Measurements from ENCODE around the gene JAKMIP1.

JAKMIP1 gene

GRCh38 chr4:6114601-6115000 is 85.7 kb downstream of the JAKMIP1 start:
- no peak for DNase-seq

GRCh38 chr4:6114181-6114580 is 86.2 kb downstream of the JAKMIP1 start:
- no peak for DNase-seq

- no peak for DNase-seq
Measured at GRCh38 chr4:6113641-6114040, 86.7 kb downstream of the JAKMIP1 start.

DNA sequence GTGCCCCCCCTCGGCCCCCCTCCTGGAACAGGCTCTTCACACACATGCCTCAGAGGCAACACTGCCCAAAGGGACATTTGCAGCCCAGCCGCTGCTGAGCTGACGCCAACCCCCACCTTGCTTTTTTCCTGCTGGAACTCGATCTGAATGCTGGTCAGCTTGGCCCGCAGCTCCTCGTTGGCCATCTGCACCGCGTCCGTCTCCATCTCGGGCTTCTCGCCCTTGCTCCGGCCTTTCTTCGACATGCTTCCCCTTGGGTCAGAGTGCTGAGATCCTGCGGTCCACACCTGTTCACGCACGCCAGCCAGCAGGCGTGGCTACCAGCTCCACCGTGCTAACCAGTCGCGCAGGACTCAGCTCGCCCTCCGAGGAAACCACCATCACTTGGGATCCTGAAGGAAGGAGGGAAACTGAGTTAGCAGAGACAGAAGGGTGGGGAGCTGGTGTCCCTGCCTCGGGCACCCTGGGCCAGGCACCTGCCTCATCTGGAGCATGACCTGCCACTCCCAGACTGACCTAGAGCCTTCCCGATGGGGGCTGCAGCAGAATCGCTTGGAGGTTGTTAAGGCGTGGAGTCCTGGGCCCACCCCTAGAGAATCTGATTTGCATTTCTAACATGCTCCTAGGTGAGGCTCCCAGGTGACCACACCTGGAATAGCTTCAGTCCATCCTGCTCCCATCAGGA is 87.6 kb downstream of the JAKMIP1 start:
- no peak for DNase-seq

GRCh38 chr4:6111354-6111960 is 88.9 kb downstream of the JAKMIP1 start:
- DNase-seq: no peak

DNA sequence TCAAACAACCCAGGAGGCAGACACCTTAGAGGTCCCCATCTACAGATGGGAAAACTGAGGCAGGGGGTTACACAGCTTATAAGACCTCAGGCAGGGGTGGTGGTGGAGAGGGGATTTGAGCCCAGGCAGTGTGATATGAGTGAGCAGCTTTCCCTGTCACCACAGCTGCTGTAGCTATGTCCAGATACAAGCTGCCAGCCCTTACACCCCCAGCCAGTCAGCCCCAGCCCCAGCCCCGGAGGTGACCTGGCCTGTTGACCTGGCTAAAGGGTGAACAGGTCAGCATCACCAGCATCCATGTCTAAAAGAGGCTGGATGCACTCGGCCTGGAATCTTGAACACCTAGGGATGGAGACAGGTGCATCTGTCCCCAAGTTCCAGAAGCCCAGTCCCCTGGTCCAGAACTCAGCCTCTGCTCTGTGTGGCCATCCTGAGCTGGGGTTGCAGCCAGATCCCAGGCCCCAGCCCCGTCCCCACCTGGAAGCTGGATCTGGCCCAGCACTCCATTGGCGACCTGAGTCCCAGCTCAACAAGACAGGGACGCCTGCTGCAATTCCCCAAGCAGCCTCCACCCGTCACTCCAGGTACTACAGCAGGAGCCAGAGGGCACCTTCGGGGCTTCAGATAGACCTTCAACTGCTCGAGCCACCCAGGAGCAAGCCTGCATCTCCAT is 89.5 kb downstream of the JAKMIP1 start:
- no peak for DNase-seq

- no peak for DNase-seq
Measured at GRCh38 chr4:6109842-6110560, 90.3 kb downstream of the JAKMIP1 start.

DNA sequence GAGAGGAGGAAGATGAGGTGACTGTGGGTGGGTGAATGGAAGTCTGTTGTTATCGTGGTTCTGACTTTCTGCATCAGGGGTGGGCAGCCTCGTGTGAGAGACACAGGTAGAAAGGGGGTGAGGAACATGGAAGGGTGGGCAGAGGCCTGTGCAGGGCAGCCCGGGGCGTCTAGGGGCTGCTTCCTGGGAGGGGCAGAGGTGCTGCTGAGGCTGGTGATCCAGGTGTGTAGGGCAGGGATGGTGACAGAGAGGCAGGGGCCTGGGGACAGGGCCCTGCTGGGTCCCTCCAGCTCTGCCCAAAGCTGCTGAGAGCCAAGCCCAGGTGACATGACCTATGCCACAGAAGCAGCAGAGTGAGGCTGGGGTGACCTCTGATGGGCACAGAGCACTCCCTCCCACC is 92.5 kb downstream of the JAKMIP1 start:
- no peak for DNase-seq

- no peak for DNase-seq
Measured at GRCh38 chr4:6107114-6107791, 93.1 kb downstream of the JAKMIP1 start.

GRCh38 chr4:6106156-6106555 is 94.2 kb downstream of the JAKMIP1 start:
- DNase-seq: no peak

GRCh38 chr4:6105311-6105911 is 94.9 kb downstream of the JAKMIP1 start:
- no peak for DNase-seq

- no peak for DNase-seq
Measured at GRCh38 chr4:6104541-6105130, 95.7 kb downstream of the JAKMIP1 start.

DNA sequence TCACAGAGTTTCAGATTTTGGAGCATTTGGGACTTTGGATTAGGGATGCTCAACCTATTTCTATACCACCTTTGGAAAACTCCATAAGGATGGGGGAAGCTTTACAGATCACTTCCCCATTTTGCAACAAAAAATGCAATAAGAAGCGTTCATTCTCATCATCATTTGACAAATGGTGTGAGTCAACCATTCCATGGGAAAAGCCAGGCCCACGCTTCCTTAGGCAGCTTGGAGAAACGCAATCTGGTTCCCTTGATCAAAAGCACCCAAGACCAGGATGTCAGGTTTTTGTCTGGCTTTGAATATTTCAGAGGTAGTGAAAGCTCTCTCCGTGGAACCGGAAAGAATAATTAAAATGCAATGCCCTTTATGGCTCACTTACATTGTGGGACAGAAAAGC is 102.8 kb downstream of the JAKMIP1 start:
- no peak for DNase-seq

GRCh38 chr4:6095897-6096296 is 104.5 kb downstream of the JAKMIP1 start:
- DNase-seq: no peak

GRCh38 chr4:6095023-6095752 is 105.2 kb downstream of the JAKMIP1 start:
- DNase-seq: no peak

DNA sequence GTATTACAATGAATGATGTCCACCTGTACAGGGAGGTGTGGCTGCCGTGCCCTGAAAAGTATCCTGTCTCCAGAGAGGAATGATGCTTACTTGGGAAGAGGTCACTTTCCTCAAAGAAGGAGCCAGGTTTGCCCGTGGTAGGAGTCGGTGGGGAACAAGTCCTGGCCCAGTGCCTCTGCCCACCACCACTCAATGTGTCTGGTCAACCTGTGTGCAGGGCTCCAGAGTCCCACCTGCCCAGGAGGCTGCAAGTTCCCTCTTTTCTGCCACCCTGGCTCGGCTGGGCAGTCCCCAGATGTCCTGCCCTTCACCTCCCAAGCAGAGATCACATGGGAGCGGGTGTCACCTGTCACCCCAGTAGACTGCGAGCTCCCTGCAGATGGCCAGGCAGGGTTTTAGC is 106.7 kb downstream of the JAKMIP1 start:
- DNase-seq: no peak

- no peak for DNase-seq
Measured at GRCh38 chr4:6092971-6093370, 107.4 kb downstream of the JAKMIP1 start.

- no peak for DNase-seq
Measured at GRCh38 chr4:6092131-6092530, 108.2 kb downstream of the JAKMIP1 start.

GRCh38 chr4:6090931-6091330 is 109.4 kb downstream of the JAKMIP1 start:
- DNase-seq: no peak

- no peak for DNase-seq
Measured at GRCh38 chr4:6088950-6089349, 111.4 kb downstream of the JAKMIP1 start.

DNA sequence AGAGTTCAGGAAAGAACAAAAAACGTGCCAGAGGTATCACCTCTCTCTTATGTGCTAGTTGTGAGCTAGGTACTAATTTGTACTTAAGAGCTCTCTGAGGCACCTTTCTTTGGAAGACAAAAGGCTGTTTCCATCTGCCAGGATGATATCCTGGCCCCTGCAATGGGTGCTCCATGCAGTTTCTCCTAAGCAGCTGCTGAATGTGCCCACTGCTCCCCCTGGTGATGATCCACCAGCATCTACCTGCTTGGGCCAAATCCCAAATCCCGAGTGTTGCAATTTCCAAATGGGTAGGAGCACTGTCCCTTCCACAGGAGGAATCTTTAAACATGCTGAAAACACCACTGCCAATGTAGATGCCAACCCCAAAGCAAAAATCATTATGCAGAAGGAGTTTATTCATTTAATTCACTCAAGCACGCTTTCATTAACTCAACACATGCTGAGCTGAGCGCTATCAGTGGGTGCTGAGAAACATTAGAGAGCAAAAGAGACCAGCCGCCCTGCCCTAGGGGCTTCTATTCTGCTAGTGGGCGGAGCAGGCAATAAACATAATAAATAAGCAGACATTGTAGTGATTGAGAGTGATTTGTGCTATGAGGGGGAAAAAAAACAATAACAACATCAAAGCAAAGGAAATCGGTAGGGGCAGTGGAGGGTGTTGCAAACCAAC is 112.5 kb downstream of the JAKMIP1 start:
- no peak for DNase-seq
